Body of pancreas (tissue), 4 donors: ENCODE data around the gene NUBP2.

Experiments
- POLR2A ChIP-seq, 3 donors: fragments of 450-650 bp; IDR thresholded peaks; one replicate each; pipeline ENCODE4 v1.6.1; 2016; ENCODE audit warnings: antibody characterized with exemption in 3 of 3, mild to moderate bottlenecking in 2 of 3
- TF ChIP-seq, protein P1 (sequence below), 7 experiments: fragments of 450-650 bp in 4 of 7; fragments of 200-600 bp in 3 of 7; sonication (generic) in 3 of 7; IDR thresholded peaks; one replicate each; pipeline ENCODE4 v1.5.1; 2016 to 2019; ENCODE audit warnings: antibody characterized with exemption in 7 of 7

GRCh38 chr16:1792836-1793577 is 10.2 kb downstream of the NUBP2 start:
- TF ChIP-seq, protein P1, sequence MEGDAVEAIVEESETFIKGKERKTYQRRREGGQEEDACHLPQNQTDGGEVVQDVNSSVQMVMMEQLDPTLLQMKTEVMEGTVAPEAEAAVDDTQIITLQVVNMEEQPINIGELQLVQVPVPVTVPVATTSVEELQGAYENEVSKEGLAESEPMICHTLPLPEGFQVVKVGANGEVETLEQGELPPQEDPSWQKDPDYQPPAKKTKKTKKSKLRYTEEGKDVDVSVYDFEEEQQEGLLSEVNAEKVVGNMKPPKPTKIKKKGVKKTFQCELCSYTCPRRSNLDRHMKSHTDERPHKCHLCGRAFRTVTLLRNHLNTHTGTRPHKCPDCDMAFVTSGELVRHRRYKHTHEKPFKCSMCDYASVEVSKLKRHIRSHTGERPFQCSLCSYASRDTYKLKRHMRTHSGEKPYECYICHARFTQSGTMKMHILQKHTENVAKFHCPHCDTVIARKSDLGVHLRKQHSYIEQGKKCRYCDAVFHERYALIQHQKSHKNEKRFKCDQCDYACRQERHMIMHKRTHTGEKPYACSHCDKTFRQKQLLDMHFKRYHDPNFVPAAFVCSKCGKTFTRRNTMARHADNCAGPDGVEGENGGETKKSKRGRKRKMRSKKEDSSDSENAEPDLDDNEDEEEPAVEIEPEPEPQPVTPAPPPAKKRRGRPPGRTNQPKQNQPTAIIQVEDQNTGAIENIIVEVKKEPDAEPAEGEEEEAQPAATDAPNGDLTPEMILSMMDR (IDR thresholded peaks at IDR 0.05) = no peak
- TF ChIP-seq POLR2A (IDR thresholded peaks at IDR 0.05) = no peak
